Activated gamma-delta T cell treated with Interleukin-2 at 50 U/mL for 16 hours (primary cell): ENCODE data around the gene C1orf74.

ENCODE experiments used
- DNase-seq: peaks from one replicate; pipeline ENCODE4 v3.0.0-alpha.2; 2020

Gene C1orf74

DNA sequence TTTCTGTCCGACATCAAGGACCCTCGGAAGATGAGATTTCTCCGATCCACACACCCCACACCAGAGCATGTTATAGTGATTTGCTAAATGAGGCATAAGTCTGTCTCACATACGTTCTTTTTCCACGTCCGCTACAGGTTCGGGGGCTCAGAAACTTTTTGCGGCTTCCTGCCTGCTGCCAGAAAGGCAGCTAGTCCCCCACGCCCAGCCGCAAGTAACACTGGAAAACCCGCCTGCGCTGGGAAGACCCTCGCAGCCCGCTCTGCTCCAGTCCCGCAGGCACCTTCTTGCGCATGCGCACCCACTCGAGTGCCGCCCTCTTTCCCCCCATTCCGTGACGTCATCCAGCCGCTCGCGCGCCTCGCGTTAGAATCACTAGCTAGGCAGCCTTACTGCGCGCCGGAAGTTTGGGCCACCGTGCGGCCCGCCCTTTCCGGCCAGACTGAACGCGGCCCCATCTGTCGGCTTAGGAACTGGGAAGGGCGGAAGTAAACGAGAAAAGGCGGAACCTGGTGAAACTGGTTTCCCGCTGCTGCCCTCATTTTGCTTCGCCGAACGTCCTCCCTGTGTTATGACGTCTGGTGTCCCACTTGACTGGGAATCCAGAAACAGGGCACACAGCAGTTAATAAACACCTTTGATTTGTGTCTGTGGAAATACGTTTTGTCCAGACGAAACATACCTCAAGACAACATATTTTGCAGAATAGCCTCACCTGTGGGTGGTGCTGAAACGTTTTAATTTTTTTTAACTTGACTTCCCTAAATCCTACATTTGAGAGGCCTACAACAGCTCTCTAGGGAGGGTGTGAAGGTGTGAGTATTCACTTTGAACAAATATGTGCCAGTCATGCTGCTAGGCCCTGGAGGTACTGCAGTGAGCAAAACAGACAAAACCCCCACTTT is at the start of gene C1orf74:
TSS of gene C1orf74 (minus strand) at position 295 of the 905 bp plus-strand sequence. CDS start 925 bp downstream, outside the sequence.
- peak; percentile 99 for DNase-seq

DNA sequence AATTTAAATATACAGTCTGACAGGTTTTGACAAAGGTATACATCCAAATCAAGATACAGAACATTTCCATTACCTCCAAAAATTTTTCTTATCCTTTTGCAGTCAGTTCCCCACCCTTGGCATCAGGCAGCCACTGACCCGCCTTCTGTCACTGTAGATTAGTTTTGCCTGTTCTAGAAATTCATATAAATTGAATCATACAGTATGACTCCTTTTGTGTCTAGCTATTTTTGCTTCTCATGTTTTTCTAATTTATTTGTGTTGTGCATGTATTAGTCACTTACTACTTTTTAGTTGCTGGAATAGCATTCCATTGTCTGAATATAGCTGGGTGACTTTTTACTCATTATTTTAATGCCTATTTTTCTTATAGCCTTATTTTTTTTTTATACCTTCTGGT is 47.3 kb upstream of the C1orf74 start:
- DNase-seq = no peak

DNA sequence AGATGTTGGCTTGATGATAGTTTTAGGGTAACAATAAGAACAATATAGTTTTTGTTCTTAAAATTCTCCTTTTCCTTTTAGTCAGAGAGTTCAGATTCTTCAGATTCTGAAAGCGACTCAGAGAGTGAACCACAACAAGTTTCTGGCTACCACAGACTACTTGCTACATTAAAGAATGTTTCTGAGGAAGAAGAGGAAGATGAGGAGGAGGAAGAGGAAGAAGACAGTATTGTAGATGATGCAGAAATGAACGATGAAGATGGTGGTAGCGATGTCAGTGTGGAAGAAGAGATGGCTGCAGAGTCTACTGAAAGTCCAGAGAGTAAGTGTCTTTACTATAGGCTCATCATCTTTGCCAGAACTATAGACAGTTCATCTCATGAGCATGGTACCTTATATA is 46.4 kb upstream of the C1orf74 start:
- DNase-seq = no peak

DNA sequence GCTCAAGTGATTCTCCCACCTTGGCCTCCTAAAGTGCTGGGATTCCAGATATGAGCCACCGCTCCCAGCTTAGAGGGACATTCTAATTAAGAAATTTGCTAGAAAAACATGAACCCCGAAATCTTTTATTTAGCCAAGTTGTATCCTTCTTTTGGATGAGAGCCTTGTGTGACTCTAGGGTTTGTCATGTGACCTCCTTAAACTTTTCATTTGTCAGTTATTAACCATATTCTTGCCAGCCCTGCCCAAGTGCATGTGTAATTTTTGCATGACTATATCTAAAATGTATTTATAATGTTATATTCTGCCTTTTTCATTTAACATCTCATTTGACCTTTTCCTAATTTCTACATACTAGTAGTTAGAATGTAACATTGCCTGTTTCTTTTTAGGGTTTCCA is 45.4 kb upstream of the C1orf74 start:
- DNase-seq = no peak

DNA sequence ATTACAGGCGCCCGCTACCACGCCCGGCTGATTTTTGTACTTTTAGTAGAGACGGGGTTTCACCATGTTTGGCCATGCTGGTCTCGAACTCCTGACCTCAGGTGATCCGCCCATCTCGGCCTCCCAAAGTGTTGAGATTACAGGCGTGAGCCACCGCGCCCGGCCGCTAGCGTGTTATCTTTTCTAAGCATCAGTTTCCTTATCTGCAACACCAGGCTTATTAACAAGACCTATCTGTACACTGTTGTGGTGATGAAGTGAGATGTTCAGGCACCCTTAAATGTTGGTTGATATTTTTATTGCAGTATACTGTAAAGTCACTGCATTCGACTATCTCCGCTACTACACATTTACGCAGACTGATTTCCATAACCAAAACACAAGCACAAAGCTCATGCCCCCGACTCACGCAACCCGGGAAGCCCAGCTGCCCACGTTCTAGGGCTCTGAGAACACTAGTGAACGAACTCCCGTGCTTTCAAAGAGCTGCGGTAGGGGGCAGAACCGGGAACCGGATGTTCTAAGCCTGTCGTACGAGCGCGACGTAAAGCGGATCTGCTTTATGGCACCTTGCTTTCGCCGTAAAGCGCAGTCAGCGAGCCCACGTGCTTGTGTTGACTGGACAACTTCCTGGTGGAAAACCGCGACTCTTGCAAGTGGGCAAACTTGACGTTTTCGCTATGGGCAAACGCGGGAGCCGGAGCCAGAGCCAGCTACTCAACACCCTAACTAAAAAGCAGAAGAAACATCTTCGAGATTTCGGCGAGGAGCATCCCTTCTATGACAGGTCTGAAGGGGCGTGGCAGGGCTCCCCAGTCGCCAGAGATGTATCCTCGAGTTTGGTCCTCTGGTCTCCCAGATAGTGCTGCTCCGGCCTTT is 43.3 kb upstream of the C1orf74 start, which contains the start of gene UTP25:
TSS of gene UTP25 (plus strand) at position 589 of the 879 bp plus-strand sequence. CDS start at position 681, 92 bp downstream.
- peak; percentile 93 for DNase-seq

DNA sequence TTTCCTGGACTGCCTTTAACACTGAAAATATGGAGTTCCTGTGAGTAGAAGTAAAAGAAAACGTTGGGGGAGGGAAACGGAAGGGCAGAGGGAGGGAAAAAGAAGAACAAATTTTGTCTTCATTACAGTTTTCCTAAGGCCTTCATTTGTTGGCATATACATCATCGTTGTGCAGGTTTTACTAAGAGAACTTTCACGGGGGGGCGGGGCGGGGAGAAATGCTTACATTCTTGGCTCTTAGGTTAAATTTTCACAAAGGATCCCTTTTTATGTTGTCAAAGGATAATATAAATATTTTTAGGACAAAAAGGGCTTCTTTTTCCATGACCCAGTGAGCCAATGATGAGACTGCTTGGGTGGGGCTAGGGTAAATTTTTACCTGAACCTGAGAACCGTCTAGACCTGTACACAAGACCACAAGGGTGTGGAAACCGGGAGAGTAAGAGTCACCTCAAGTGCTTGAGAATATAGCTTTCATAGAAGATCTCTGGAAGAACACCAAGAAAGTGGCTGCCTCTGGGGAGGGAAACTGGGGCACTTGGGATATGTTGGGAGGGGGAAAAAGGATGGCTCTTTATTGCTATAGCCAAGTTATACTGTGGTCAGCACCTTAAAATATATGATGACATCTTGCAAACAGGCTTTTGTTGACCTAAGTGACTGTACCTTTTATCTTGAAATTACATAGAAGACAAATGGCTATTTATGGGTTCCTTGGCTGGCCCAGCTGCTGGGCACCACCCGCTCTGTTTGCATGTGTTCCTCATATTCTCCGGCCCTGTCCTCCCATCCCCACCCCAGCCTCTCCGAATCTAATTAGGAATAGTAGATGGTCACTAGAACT is 41.5 kb upstream of the C1orf74 start:
- no peak for DNase-seq

DNA sequence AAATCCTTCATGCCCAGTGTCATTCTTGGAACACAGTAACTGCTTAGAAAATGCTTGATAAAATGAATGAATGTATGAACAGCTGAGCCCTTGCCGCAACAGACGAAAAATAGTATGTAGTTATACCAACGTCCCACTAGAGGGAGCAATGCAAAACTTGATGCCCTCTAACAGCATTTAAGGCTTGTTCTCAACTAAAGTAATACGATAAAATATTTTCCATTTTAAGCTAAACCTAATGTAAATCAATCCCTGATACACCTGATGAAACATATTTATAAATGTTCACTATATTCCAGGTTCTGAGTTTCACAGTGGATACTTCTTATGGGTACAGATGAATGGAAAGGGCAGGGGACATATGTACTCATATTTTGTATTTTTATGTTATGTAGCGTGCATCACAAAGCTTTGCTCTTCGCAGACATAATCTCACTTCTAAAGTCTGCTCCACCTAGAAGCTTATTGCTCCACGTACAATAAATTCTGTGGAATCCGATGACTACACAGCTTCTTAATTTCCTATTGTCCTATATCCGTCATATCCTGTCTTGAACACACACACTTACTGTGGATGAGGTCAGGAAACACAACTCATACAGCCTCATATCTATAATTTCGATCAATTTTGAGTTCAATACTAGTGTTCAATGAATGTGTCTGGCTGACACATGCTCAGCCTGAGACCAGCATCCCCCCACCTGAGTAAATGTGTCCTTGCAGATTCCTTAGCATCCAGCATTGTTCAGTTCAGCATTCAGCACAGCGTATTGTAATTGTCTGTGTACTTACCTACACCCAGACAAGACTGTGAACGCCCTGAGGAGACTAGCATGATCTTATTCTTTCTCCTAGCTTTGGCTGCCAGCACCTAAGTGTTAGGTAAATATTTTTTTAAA is 39.0 kb upstream of the C1orf74 start:
- DNase-seq = peak; percentile 17

DNA sequence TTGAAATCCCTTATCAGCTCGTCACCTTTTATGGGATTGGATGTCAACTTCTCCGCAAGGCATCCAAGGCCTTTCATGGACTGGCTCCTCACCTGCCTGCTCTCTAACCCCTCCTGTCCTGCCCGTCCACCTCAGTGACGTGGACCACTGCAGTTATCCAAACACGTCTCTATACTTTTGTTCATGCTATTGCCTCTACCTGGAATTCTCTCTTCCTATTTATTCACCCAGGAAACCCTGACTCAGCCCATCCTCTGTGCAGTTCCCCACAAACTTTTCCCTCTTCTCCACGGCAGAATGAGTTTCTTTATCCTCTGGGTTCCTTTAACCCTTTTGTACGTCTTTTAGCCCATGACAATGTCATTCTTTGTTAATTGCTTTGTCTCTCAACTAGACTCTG is 38.3 kb upstream of the C1orf74 start:
- DNase-seq = no peak

DNA sequence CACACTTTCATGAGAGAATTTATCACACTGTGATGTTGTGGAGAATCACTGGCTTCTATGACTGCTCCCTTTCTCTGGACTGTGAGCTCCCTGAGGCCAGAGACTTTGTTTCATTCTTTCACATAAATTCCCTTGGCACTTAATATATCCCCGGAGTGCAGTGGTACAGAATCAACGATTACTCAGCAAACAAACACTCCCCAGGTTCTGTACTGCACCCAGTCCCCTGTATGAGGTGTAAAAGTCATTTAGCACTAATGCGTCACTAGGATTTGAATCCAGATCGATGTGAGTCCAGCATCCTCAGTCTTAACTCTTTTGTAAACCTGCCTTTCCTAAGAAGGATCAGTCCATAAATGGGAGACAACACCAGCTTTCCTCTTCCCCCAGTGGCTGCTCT is 36.6 kb upstream of the C1orf74 start:
- no peak for DNase-seq

DNA sequence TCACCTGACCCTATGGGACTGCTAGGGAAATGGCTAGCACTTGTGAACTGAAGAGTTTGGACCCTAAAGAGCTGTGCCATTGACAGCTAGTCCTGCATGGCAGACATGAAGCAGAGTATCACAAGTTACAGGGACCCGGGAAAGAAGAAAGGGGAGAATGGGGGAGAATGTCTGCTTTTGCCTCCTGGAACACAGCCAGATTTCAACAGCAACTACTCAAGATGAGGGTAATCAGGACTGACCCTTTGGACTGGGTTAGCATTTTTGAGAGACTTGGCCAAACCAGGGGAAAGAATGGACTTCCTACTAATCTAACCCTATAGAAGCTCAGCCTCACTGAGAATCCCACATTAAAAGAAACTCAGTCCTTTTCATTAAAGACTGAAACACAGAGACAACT is 34.7 kb upstream of the C1orf74 start:
- DNase-seq = no peak

DNA sequence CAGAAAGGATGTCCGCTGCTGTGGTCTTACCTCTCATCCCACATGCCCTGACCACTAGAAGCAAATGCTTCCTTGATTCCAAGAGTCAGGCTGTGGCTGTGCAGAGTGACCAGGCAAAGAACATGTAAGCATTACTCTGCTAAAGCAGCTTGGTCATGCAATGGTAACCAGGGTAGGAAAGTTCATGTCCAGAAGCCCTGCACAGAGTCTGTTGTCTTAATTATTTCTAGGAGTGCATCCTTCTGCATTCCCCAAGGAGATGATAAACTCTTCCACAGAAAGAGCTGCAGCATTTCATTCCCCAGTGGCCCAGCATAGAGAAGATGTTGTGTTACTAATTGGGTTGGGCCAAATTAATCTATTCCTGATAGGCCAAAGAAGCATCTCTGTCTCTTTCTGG is 33.3 kb upstream of the C1orf74 start:
- no peak for DNase-seq

DNA sequence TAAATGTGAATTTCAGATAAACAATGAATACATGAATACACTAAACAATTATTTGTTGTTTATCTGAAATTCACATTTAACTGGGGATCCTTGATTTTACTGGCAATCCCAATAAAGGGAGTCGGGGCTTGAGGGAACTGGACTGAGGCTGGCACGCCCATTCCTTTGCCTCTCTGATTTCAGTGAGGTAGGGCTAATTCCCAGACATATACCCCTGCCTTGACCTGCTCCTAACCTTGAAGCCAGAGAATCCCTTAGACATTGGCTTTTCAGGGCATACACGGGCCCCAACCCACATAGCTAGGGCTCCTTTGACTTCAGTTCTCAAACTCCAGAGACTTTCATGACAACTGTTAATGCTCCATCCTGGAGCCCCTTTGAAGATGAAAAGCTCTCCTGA is 32.6 kb upstream of the C1orf74 start:
- DNase-seq = no peak

DNA sequence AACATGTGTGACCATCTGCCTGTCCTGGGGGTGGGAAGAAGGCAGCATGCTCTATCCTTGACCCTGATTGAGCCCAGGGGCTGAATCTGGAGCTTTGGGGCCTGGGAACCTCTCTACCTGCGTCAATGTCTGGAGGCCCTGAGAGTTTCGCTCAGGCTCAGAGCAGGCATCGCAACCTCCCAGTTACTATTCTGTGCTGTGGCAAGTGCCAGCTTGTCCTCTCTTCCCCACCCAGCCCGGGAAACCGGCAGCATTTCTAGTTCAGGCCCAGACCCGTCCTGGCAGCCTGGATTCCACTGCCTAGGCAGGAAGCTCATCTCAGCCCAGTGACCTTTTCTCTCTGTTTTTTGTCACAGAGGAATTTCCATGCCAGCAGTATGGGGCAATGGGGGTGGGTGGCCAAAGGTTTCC is 31.6 kb upstream of the C1orf74 start:
- no peak for DNase-seq

DNA sequence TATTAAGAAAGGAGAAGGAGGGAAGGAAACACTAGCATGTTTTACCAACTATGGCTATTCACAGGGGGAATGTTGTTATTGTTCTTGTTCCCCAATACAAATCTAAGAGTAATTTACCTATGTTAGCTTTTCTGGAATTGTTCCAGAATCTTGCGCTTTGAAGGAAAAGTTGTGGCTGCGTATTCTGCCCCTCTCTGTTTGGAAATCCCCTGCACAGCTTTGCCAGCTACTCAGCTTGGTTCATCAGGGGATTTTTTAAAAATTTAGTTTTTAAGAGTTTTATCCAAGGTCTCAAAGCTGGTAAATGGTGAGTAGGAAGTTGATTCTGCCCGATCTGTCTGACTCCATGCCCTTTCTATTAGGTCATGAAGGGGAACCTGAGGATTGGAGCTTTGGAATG is 31.1 kb upstream of the C1orf74 start:
- no peak for DNase-seq

DNA sequence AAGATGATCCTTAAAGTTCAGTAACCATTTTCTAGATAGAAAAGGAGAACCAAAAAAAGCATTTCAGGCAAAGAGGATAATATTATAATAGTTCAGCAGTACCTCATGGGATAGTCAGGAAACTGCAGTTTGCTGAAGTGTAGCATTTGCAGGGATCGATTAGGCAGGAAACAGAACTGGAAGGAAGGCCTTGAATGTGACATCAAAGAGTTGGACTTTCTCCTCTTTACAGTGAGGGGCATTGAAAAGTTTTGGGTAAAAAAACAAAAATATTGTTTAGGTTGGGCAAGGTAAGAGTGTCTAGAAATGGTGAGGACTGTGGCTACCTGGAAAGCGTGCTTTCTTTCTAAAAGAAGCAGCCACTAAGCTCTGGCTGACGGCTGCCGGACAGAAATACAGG is 29.5 kb upstream of the C1orf74 start:
- DNase-seq = no peak

DNA sequence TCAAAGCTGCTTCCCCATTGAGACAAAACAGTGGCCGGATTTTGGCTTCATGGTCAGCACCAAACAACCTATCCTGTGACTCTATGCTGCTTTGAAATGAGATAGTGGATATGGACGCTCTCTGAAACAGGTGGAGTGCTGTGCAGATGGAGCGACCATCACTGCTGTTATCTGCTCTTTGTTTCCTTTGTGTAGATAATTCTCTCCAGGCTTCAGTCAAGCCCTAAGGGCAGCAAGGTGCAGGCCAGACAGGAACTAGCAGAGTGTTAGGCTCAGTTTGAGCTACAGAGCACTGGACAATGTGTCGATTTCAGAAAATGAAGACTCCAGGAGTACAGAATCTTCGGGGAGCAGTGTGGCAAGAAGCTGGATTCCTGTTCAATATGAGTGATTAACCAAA is 26.4 kb upstream of the C1orf74 start:
- DNase-seq = no peak

DNA sequence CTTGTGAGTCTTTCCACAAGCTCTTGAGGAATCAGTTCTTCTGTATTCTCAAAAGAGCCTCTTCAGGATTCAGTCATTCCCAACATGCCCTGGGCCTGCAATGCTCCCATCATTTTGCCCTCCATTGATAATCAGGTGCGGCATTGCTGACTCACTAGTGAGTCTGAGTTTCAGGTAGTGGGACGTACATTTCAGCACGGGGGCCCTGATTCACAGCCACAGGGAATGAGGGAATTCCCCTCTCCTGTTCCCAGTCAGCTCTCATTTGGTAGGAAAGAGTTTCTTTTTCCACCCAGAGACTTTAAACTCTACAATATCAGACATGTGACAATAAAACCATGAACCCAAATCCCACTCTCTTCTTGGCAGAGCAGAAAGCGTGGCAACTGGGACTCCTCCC is 25.3 kb upstream of the C1orf74 start:
- no peak for DNase-seq

DNA sequence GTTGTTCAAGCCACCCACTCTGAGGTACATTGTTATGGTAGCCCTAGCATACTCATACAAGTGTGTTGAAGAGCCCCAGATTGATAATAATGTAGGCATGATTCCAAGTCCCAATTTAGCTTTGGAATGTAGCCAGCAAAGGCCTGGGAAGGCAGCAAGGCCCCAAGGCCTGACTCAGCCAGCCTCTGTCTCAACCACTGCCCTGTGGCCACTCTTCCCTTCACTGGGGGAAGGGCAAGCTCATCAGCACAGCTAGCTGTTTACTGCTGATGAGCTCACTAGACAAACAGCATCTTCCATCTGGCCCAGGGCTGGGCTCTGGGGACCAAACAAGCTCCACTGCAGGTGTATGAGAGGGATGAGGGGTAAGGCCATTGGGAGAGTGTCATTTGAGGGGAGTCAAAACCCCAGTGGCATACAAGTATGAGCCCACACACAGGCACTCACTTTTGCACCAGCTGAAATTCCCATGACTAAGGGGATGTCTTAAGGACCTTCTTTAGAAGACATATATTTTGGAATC is 23.8 kb upstream of the C1orf74 start:
- no peak for DNase-seq

DNA sequence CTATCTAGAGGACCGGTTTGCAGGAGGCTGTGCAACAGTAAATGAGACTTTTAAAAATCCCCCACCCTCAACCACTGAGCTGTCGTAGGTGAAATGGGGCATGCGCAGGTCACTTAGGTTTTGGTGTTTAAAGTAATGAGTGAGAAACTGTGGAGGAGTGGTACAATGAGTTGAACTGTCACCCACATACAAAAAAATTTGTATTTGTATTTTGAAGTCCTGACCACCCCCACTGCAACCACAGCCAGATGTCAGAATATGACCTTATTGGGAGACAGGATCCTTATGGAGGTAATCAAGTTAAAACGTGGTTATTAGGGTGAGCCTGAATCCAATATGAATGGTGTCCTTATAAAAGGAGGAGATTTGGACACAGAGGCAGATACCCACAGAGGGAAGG is 23.1 kb upstream of the C1orf74 start:
- no peak for DNase-seq

DNA sequence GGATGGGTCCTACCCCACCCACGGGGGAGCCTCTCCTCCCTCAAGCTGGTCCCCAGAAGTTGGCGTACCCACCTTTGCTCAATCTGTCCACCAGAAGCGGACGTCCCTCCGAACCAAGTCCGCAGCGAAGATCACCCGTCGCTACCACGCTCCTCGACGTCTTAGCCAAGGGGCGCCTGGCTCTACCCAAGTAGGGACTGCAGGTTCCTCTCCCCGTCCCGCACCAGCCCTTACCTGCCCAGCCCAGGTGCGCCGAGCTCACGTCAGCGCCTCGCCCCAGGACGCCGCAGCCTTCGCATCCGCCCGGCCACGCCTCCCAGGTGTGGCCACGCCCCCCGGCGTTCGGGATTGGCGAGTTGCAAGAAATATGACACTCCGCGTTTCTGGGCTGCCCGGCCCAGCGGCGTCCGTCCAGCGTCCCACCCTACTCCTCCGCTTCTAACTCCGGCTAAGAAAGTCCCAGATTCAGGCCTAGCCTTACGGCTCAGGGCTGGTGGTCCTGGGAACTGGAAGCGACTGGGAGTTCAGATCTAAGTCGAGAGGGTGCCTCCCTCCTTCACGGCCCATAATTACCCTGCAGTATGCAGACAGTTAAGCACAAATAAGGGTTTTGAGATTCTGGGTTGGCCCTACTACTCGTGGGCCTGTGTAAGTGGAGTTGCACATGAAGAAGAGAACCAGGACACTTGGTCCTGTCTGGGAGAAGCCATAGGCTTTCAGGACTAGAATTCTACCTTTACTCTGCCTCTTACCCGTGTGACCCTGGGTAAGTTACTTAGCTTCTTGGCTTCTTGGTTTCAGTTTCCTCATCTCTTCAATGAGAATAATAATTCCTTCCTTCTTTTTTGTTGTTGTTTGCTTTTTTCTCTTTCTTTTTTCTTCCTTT is 21.8 kb upstream of the C1orf74 start, which contains the start of gene IRF6:
TSS of gene IRF6 (minus strand) at position 268 of the 886 bp plus-strand sequence. CDS start 4,729 bp downstream, outside the sequence.
- DNase-seq = peak; percentile 75
